HK-2 (cell line): ENCODE data around the gene PLCB1.
"Not testable (repeated sequence)": the region's sequence is repeated elsewhere in the genome, so short reads cannot be mapped to it uniquely, and the experiment has no call there.

ENCODE experiments used
- DNase-seq: peaks from one replicate; pipeline ENCODE4 v3.0.0-alpha.2; 2018; ENCODE audit not compliant: unreplicated experiment

The PLCB1 gene

DNA sequence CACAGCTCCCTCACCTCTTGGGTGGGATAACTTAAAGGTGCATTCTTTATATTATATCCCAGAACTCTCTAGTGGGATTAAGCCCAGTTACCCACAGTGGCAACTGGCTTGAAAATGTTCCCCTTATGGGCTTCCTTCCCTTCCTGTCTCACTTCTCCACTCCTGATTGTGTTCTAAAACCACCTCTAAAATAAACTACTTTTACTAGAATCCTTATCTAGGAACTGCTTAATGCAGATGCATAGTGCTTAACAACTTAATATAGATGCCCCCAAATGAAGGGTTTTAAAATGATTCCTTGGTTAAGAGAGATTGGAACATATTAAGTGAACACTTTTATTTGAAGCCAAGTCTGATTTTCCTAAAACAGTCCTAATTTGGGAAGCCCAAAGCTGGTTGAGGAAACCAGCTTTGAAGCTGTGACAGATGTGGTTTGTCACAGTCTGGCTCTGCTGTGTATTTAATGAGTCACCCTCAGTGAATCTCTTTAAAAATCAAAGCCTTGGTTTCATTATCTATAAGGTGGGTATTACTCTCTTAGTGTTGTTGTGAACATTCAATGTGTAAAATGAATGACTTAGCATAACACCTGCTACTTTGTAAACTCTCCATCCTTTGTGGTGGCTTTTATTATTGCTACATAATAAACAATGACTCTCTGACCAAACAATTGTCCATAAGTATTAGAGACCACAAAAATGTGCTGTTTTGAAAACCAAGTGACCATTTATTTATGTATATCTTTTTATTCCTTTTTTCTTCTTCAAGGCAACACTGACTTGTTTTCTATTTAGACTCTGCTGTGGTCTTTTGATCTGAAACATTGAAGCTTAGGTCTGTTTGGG lies 24.4 kb downstream of the PLCB1 start:
- no peak for DNase-seq

DNA sequence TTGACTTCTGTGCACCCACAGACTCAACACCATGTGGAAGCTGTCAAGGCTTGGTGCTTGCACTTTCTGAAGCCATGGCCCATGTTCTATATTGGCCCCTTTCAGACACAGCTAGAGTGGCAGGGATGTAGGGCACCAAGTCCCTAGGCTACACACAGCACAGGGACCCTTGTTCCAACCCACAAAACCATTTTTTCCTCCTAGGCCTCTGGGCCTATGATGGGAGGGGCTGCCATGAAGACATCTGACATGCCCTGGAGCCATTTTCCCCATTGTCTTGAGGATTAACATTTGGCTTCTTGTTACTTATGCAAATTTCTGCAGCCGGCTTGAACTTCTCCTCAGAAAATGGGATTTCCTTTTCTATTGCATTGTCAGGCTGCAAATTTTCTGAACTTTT lies 27.2 kb downstream of the PLCB1 start:
- DNase-seq = not testable (repeated sequence)

DNA sequence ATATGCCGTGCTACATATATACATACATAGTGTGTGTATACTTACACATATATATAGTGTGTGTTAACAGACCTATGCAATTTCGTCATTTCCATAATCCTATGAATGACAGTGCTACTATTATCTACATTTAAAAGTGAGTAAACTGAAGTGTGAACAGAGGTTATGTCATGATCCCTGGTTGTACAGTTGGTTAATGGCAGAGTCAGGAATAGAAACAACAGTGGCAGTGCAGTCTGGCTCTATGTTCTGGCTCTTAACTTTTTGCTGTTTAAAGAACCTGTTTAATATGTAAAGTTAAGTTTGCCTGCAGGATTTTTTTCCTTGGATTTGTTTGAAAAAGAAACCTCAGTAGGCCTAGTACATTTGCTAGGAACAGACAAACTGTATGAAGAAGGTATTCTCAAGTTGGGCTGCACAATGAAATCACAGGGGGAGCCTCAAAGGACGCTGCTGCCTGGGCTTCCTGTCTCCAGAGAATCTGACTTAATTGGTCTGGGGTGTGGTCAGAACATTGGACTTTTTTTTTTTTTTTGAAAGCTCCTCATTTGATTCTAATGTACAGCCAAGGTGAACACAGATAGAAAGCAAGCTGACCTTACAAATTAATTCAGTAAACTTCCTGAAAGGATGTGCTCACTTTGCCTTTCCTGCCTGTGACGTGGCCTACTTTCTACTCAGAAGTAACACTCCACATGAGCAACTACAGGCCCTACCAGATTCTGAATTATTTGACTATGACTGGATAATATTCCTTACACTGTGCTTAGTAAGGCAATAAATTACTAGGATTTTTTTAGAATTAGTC lies 29.4 kb downstream of the PLCB1 start:
- no peak for DNase-seq

DNA sequence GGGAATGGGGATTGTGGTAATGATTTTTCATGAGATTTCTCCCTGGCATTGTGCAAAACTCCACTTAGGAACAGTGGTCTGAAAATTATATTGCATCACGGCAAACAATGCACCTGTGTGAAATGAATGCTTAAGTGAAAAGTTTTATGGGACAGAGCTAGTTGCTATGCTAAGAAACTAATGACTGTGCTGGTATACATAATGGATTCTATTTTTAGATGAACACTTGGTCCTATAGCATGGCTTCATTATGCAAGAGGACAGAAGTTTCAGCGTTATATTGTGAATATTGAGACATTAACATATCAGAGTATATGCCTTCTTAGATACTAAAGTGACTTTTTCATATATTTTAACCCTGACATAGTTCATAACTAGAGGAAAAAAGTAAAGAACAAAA lies 30.5 kb downstream of the PLCB1 start:
- DNase-seq = no peak

DNA sequence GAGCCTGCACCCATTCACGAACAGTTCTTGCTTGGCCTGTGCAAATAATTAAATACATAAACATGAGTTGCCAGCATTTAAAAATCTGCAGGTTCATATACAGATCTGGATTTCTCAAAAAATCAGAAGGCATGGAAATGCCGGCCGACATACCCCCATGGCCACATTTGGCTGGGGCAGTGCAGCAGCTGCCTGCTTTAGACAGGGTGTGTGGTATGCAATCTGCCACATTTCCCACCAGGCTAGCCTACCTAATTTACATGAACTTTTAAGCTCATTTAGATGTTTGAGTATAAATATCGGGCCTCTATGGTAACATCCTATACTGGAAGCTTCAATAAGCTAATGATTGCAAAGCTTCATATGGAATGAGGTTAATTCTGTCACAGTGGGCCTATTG lies 31.5 kb downstream of the PLCB1 start:
- DNase-seq = no peak

DNA sequence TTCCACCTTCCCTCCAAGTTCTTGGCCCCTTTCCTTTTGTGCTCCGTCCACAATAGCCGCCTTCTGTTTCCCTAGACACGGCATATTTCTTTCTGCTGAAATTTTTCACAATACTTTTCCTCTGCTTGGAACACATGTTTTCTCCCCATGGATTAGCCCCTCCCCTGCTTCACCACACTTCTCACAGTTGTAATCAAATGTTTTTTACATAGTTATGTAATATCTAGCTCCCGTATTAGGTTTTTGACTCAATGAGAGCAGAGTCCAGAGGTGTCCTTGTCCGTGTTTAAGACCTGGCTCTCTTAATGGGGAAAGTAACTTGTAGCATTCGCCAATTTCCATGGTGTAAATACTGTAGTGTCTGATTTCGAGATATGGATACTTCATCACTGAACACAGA lies 34.7 kb downstream of the PLCB1 start:
- no peak for DNase-seq

DNA sequence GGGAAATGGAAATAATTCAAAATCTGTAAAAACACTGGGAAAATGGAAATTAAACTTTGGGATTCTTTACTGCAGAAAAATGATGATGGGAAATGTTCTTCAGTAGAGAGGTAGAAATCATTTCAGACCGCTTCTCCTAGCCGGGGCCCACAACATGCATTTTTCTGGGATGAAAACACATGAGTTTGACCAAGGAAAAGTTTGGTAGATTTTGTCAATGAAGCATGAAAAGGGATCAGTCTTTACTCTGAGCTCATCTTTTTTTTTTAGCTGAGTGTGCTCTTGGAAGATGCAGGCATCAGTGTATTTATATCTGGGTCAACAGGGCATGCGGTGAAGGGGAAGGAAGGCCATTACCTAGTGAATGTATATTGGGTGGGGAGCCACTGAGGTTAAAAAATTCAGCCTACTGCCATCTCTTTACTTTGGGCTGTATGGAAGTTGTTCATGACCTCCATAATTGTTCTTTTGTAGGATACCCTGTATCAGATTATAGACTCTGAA lies 36.8 kb downstream of the PLCB1 start:
- DNase-seq = no peak

DNA sequence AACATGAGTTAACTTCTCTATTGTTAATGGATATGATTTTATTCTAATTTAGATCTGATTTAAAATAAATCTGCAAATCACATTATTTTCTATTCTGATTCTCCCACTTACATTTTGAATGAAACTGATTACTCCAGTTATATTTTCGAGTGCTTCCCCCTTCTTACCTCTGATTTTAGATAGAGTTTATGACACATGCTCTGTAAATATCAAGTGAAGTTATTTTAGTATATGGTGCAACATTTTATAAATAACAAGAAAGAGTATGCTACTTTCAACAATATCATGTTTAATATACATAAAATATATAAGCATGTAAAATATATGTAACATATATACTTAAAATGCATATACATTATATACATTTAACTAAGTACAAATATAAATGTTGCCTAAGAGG lies 38.9 kb downstream of the PLCB1 start:
- DNase-seq = no peak

DNA sequence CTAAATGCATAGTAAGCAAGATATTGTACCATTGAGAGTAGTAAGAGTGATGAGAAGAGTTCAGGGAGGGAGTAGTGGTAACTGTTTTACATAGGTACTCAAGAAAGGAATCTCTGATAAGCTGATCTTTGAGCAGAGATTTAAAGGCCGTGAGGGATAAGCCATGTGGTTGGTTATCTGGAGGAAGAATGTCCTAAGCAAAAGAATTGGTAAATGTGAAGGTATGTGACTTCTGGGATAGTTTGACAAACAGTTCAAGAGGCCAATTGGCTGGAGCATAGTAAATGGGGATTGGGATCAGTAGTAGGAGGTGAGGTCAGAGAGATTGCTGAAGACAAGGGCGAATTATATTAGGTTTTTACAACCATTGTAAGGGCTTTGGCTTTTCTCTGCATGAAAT lies 40.1 kb downstream of the PLCB1 start:
- DNase-seq = no peak

DNA sequence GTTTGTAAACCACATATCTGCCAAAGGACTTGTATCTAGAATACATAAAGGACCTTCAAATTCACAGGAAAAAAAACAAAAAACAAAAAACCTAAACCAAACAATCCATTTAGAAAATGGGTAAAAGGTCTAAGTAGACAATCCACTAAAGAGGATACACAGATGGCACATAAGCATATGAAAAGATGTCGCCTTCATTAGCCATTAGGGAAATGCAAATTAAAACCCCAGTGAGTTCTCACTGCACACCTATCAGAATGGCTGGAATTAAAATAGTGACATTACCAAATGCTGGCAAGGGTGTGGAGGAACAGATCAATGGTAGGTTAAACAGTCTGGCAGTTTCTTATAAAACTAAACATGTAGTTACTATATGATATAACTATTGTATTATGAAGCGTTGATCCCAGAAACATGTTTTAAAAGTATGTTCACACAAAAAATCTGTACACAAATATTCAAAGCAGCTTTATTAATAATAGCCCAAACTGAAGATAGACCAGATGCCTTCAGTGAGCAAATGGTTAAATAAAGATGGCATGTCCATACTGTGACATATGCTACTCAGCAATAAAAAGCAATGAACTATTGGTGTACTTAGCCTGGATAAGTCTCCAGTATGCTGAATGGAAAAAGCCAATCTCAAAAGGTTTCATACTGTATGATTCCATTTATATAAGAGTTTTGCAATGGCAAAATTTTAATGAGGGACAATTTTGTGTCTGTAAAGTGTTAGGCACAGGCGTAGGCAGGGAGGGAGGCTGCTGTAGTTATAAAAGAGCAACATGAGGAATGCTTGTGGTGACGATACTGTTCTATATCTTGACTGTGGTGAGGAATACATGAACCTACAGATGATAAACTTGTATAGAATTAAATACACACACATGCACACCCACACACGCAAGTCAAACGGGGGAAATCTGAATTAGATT lies 43.9 kb downstream of the PLCB1 start:
- DNase-seq = no peak

DNA sequence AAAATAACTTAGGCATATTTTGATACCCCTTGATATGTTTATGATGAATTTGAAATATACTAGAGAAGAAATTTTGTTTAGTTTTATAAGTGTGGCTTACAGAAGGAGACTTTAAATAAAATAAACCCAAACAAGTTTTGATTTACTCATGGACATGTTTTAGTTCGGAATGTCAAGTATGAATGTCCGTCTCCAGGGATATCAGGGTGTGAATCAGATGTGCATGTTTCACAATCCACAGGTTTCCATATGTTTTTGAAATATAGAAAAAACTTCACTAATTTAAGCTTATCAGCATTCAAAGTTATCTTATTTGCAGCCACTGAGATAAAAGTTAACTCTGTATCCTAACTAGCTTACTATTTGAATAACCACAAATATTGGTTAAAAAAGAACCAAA lies 51.5 kb downstream of the PLCB1 start:
- DNase-seq = no peak

DNA sequence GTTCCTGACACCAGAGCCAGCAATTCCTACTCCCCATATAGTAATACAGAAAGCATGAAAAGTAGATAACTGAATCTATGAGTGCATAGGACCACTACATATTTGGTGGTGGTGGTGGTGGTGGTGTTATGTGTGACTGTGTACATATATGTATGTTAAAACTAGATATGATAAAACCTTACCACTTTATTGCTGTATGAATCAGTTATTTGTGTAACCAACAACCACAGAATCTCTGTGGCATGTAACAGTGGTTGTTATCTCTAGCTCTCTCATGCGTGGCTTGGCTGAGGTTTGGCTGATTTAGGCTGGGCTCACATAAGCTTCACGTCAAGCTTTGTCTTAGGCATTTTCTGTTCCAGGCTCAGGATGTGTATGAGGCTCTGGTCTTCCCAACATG lies 55.7 kb downstream of the PLCB1 start:
- DNase-seq = no peak

DNA sequence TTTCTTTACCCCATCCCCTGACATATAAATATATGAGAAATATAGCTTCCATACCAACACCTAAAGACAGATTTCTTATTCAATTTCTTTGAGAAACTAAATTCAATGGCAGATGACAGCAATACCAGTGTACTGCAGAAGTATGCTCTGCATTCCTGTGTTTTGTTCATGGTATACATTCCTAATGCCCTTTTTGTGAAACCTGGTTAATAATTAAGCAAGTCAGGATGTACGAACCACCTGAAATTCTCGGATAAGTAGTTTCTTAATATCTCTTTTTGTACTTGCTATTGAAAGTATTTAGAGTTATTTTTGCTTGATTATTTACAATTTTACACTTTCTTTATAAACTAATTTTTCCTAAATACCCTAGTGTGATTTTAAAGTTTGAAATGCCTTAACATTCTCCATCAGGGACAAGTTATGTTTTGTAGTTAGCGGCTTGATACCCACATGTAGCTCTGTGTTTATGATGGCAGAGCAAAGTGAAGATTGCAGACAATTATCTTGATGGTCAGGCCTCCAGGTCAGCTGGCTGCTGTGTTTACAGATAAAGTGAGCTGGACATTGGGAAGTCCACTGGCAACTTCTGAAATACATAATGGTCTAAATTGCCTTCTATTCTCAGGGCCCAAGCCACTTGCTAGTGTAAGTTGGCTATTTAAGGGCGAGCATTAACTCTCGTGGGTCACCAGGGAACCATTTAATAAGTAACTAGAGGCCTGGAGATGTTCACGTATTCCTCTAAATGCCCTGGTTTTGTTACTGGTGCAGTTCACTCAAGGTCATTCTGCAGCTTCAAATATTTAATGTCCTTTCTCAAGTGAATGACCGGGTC lies 58.2 kb downstream of the PLCB1 start:
- DNase-seq = no peak

DNA sequence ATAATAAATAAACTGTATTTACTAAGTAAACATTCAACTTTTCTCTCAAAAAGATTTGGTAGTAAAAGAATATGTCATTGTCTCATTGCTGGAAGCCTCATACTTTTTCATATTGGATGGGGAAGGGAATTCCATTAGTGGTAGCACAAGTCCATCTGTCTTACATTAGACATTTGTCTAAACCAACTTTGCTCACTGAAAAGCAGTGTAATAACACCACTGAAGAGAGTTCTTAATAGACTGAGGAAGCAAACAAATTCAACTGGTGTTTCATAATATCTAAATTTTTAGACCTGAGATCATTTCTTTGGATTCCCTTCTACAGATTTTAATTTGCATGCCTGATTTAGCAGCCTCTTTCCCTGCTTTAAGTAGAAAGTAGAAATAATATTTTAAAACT lies 62.7 kb downstream of the PLCB1 start:
- DNase-seq = no peak

DNA sequence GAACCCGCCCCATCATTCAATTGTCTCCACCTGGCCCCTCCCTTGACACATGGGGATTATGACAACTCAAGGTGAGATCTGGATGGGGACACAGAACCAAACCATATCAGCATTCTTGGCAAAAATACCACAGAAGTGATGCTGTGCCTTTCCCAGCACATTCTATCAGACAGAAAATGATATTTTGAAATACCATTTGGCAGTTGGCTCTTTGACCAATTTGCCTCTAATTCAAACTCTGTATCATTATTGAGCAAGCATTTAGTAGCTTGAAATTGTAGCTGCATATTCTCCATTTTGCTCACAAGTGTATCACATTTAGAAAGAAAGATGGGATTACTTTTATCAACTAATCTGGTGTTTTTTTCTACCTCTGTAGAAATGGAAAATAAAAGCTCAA lies 64.0 kb downstream of the PLCB1 start:
- DNase-seq = no peak

DNA sequence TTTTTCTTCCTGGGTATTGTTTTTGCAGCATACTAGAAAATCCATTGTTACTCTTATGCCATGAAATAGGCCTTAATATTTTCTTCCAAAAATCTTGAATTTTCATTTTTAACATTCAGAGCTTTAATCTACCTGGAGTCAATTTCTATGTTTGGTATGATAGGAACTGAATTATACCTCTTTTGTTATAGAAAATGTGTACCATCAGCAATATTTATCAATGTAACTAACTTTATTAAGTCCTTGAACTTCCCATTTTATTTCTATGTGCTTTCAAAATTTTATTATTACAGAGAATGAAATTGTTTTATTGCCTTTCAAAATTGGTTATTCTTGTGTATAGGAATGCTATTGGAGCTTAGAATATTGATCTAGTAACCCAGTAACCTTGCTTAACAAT lies 68.2 kb downstream of the PLCB1 start:
- no peak for DNase-seq

DNA sequence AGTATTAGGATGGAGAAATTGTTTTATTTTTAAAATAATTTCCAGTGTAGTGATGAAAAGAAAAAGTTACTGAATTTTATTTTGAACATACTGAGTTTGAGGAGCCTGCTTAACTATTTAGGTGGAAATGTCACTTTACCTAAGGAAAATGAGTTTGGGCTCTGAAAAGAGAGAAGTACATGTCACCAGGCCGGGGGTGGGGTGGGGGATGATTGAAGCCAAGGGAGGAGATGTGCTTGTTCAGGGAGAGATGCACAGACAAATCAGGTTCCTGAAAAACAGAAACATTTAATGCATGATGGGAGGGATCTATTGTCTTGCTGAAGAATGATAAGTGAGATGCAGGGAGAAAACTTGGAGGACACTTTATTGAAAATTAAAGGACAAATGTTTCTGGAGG lies 71.3 kb downstream of the PLCB1 start:
- DNase-seq = no peak

DNA sequence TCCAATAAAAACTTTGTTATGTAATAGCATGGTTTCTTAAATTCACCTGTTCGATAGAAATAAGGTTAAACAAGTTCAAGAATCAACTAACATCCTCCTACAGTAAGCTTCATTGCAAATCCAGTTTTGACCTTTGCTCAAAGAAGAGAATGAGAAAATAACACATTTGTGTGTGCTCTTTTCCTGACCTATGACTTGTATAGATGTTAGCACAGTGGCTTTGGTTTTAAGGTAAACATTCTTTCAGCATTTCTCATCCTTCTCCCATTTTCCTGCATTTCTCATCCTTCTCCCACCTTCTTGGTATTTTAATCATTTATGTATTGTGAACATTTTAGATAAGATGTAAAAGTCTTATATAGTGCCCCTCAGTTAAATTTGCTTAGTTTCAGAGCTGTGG lies 73.9 kb downstream of the PLCB1 start:
- no peak for DNase-seq

DNA sequence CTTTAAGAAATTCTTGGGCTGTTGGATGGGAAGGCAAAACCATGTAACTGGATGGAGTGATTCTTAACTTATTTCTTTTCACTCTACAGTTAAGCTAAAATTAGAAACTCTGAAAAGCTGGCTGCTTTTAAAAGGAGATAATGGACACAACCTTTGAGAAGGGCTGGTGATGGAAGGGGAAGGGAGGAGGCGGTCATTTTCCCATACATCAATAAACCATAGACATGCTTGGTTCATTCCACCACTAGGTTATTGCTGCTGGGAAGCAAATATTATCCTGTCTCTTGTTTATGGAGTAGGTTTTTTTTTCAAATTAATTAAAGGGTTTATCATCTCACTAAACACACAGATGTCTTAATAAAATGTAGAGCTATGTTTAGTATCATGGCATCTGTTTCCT lies 76.2 kb downstream of the PLCB1 start:
- no peak for DNase-seq

DNA sequence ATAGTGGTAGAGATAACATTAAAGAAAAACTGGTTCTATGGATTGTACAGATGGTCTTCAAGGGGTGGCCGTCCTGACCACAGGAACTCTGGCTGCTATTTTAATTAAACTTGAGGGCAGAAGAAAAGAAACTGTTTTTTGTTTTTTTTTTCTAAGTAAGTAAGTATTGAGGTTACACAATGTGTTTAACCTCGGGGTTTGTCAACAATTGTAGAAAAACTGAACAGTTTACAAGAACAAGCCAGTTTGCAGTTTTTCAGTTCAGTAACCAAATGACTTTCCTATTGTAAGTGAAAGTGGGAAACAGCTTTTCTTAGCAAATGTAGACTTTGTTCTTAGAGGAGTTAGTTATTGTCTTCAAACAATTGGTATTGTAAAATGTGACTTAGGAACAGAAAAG lies 77.0 kb downstream of the PLCB1 start:
- DNase-seq = no peak

DNA sequence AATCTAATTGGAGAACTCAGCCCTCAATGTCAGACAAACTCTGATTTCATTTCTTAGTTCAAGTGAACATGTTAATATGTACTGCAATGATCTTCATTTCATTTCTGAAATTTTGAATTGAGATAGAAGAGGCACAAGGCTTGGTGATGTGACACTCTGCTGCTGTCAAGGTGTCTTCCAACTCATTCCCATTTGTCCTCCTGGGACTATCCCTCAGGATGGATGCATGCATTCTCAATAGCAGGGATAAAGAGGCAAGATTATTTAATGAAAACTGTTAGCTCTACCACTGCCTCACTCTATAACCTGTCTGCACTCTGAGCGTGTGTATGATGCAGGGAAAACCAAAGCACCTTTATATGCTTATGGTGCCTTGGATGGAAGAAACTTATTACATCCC lies 78.7 kb downstream of the PLCB1 start:
- DNase-seq = no peak
